Measurements from ENCODE around the gene LRRC8E. TPM values are rescaled to one million over a fixed set of nuclear protein-coding genes. Genes with fewer than 3 reads are reported as not detected.

Gene LRRC8E
- total RNA-seq, 1 donor, result 6.0 TPM

DNA sequence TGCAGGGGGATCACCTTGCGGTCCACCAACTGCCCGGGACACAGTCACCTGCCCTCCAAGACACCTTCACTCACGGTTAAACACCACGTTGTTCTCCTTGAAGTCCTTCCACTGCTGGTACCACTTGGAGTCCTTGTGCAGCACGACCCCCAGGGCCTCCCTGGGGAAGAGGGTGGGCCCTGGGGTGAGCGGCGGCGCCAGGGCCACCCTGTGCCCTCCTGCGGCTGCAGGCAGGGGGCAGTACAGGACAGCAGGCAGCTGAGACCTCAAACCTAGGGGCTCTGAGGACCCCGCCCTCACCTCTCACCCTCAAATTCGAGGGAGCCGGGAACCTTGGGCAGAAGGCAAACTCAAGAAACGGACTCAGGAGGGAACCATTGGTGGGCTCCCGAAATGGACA is 45.1 kb downstream of the LRRC8E start:
- no peak overlapping the region for H3K4me3 ChIP-seq (ENCODE audit: low read depth, low read length)
- DNase-seq (ENCODE audit: low read depth), result no peak
- TF ChIP-seq, protein P1, sequence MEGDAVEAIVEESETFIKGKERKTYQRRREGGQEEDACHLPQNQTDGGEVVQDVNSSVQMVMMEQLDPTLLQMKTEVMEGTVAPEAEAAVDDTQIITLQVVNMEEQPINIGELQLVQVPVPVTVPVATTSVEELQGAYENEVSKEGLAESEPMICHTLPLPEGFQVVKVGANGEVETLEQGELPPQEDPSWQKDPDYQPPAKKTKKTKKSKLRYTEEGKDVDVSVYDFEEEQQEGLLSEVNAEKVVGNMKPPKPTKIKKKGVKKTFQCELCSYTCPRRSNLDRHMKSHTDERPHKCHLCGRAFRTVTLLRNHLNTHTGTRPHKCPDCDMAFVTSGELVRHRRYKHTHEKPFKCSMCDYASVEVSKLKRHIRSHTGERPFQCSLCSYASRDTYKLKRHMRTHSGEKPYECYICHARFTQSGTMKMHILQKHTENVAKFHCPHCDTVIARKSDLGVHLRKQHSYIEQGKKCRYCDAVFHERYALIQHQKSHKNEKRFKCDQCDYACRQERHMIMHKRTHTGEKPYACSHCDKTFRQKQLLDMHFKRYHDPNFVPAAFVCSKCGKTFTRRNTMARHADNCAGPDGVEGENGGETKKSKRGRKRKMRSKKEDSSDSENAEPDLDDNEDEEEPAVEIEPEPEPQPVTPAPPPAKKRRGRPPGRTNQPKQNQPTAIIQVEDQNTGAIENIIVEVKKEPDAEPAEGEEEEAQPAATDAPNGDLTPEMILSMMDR (IDR thresholded peaks at IDR 0.05; ENCODE audit: insufficient read depth, low read depth, low read length), result peak; percentile 31

DNA sequence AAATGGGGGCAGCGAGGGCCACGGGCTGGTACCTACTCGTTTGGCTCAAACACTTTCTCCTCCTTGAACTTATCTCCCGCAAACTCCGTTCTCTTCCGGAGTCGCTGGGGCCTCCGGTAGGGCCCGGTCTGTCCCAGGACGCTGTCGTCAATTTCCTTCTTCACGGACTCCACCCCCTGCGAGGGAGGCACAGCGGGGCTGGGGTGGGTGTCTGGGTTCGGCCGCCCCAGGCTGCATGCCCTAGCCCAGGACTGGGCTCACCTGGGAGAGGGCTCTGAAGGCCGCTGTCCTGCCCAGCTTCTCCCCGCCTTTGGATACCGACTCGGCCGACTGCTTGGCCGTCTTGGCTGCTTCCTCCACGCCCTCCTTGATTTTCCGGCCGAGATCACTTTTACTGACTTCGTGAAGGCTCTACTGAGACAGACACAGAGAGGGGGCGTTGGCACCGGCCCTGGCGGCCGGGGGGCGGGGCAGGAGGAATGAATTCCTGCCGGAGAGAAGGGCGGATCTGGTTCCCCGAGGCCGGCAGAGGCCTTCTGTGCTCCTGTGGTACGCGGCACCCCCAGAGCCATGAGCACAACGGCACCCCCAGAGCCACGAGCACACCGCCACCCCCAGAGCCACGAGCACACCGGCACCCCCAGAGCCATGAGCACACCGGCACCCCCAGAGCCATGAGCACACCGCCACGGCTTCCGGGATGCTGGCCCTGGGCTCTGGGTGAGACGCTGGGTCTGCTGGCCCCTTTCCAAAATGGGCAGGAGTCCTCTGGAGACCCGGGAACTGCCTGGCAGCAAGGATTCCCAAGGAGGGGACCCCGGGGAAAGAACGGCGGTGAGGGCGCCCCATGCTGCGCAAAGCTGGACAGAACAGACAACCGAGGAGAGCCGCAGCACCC is 45.8 kb downstream of the LRRC8E start:
- no peak overlapping the region for H3K4me3 ChIP-seq (ENCODE audit: low read depth, low read length)
- TF ChIP-seq, protein P1 (IDR thresholded peaks at IDR 0.05; ENCODE audit: insufficient read depth, low read depth, low read length), result no peak
- DNase-seq (ENCODE audit: low read depth), result no peak

DNA sequence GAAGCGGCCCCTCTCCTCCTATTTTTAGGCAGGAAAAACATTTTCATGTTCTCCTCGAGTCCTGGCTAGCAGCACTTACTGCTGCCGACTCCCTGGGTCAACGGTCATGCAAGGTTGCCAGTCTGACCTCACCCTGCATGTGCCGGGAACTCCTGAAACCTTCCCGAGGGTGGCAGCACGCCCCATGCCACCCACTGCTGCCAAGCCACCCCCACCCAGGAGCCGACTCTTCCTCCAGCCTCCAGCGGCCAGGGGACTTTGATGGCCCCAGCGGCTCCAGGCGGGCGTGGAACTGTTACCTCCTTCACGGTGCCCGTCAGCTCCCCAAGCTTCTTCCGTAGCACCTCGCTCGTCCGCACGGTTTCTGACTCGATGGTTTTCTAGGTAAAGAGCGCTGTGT is 46.5 kb downstream of the LRRC8E start:
- H3K4me3 ChIP-seq (ENCODE audit: low read depth, low read length), result no peak overlapping the region
- TF ChIP-seq, protein P1 (IDR thresholded peaks at IDR 0.05; ENCODE audit: insufficient read depth, low read depth, low read length), result no peak
- DNase-seq (ENCODE audit: low read depth), result no peak

DNA sequence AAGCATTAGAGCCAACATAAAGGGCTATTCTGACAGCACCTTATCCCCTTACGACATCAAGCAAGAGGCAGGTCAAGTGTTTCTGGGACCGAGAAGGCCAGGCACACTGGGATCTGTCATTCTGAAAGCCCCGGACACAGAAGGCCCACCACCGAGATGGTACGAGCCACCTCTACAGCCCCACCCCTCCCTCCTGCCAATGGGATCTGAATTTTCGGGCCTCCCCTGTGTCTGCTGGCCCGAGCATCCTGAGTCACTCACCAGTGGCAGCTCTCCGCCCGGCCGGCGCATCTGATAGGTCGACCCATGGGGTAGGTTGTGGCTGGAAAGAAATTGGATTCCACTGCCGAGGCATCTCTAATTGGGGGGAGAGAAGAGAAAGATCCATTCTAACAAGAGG is 52.5 kb downstream of the LRRC8E start:
- TF ChIP-seq, protein P1 (IDR thresholded peaks at IDR 0.05; ENCODE audit: insufficient read depth, low read depth, low read length), result no peak
- no peak overlapping the region for H3K4me3 ChIP-seq (ENCODE audit: low read depth, low read length)
- DNase-seq (ENCODE audit: low read depth), result no peak

DNA sequence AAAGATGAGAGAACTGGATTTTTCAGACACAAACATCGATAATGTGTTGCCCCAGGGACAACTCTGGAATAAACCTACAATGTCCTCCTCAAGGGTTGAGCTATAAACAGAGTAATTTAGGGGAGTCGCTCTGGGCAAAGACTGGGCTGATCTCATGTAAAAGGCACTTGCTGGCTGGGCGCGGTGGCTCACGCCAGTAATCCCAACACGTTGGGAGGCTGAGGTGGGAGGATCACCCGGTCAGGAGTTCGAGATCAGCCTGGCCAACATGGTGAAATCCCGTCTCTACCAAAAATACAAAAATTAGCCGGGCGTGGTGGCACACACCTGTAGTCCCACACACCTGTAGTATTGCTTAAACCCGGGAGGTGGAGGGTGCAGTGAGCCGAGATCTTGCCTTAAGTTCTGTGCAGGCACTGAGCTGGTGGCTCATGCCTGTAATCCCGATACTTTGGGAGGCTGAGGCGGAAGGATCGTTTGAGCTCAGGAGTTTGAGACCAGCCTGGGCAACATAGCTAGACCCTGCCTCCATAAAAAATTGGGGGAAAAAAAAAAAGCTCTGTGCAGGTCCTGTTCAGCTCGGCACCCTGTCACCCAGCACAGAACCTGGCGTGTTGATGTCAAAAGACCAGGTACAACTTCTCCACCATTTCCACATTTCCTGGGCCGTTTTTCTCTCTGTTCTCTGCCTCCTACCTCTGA is 53.7 kb downstream of the LRRC8E start:
- no peak for DNase-seq (ENCODE audit: low read depth)
- H3K4me3 ChIP-seq (ENCODE audit: low read depth, low read length), result peak overlapping the region; percentile 84
- TF ChIP-seq, protein P1 (IDR thresholded peaks at IDR 0.05; ENCODE audit: insufficient read depth, low read depth, low read length), result no peak

DNA sequence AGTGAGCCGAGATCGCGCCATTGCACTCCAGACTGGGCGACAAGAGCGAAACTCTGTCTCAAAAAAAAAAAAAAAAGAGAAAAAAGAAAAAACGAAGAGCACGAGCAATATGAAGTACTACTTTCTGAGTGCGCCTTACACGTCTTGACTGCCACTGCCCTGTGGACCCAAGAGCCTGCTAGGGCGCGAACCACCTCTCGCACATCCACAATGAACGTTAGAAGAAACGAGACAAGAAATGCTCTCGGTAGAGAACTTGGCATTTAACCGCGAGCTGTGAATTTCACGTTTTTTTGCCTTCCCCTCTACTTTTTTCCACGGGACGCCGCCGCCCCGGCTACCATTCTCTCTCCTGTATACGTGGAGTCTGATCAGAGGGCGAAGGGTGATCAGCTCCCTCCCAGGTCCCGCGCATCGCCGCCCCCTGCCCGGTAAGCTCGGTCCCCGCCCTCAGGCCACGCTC is 54.7 kb downstream of the LRRC8E start:
- DNase-seq (ENCODE audit: low read depth), result peak; percentile 25
- H3K4me3 ChIP-seq (ENCODE audit: low read depth, low read length), result peak overlapping the region; percentile 84
- TF ChIP-seq, protein P1 (IDR thresholded peaks at IDR 0.05; ENCODE audit: insufficient read depth, low read depth, low read length), result no peak

Data from fibroblast of villous mesenchyme (primary cell).